GM18868 (cell line): ENCODE data around the gene FAM185A.
"Not testable (repeated sequence)": the region's sequence is repeated elsewhere in the genome, so short reads cannot be mapped to it uniquely, and the experiment has no call there.

Experiments used
- ATAC-seq: cut with Tn5 transposase; IDR thresholded peaks from one replicate; pipeline ENCODE4 v1.9.1; 2021; ENCODE audit warnings: mild to moderate bottlenecking, moderate library complexity; ENCODE audit not compliant: unreplicated experiment

Gene FAM185A

GRCh38 chr7:102828286-102828685 is 79.5 kb downstream of the FAM185A start:
- ATAC-seq, result no peak

- no peak for ATAC-seq
Measured at GRCh38 chr7:102829075-102829474, 80.3 kb downstream of the FAM185A start.

GRCh38 chr7:102830197-102830596 is 81.4 kb downstream of the FAM185A start:
- ATAC-seq, result no peak

- no peak for ATAC-seq
Measured at GRCh38 chr7:102832674-102833073, 83.9 kb downstream of the FAM185A start.

GRCh38 chr7:102833343-102833742 is 84.5 kb downstream of the FAM185A start:
- no peak for ATAC-seq

- no peak for ATAC-seq
Measured at GRCh38 chr7:102834466-102834865, 85.7 kb downstream of the FAM185A start.

- peak; percentile 99 for ATAC-seq
Measured at GRCh38 chr7:102834999-102835398, 86.2 kb downstream of the FAM185A start.

- ATAC-seq, result no peak
Measured at GRCh38 chr7:102836191-102836919, 87.6 kb downstream of the FAM185A start.

GRCh38 chr7:102836977-102837376 is 88.2 kb downstream of the FAM185A start:
- no peak for ATAC-seq

GRCh38 chr7:102837802-102838201 is 89.0 kb downstream of the FAM185A start:
- no peak for ATAC-seq

GRCh38 chr7:102838572-102839101 is 89.8 kb downstream of the FAM185A start:
- not testable (repeated sequence) for ATAC-seq

- ATAC-seq, result no peak
Measured at GRCh38 chr7:102840404-102840803, 91.6 kb downstream of the FAM185A start.

GRCh38 chr7:102841290-102841689 is 92.5 kb downstream of the FAM185A start:
- peak; percentile 72 for ATAC-seq

- ATAC-seq, result no peak
Measured at GRCh38 chr7:102842284-102842683, 93.5 kb downstream of the FAM185A start.

- peak; percentile 79 for ATAC-seq
Measured at GRCh38 chr7:102843850-102844249, 95.1 kb downstream of the FAM185A start.

GRCh38 chr7:102845346-102845745 is 96.5 kb downstream of the FAM185A start:
- ATAC-seq, result no peak

GRCh38 chr7:102849079-102849478 is 100.3 kb downstream of the FAM185A start:
- no peak for ATAC-seq

- no peak for ATAC-seq
Measured at GRCh38 chr7:102849538-102849937, 100.7 kb downstream of the FAM185A start.

- no peak for ATAC-seq
Measured at GRCh38 chr7:102856036-102856435, 107.2 kb downstream of the FAM185A start.
